ENCODE results near the gene GJA3.

The GJA3 gene

DNA sequence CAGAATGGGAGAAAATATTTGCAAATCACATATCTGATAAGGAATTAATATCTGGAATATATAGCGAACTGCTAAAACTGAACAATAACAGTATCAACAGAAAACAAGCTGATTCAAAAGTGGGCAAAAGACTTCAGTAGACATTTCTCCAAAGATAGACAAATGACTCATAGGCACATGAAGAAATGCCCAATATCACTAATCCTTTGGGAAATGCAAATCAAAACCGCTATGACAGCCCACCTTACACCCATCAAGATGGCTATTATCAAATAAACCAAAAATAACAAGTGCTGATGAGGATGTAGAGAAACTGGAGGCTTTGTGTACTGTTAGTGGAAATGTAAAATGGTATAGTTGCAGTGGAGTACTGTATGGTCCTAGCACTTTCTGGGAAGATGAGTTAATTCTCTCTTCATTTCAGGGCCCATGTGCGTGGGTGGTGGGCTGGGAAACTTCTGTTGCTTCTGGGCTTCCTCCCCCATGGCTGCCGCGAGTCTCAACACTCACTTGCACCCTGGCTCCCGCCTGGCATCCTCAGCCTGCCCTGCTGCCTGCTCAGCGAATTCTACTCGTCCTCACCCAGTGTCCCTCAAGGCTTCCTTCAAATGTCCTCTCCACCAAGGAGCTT lies 12.4 kb upstream of the GJA3 start:
- POLR2A ChIA-PET: no interaction called here
- Histone ChIP-seq H3K4me1 (ENCODE audit: control extremely low read depth in 1 of 4, control insufficient read depth in 4 of 4, insufficient read depth in 4 of 4, low read length in 3 of 4) (peaks cover 0 to 8% (median 3%) of the 10 kb centered on the region in 4 experiments), H3K4me3 (ENCODE audit: control insufficient read depth in 1 of 7, extremely low read depth in 1 of 7, insufficient read depth in 4 of 7, low read depth in 2 of 7, low read length in 6 of 7) (no peak overlapping the region), H3K27me3 (replicated peaks in 2 of 5; ENCODE audit: control insufficient read depth in 4 of 5, insufficient read depth in 5 of 5, low read length in 4 of 5) (peaks cover 11 to 62% (median 28%) of the 10 kb centered on the region in 5 experiments), H3K9me3 (ENCODE audit: control extremely low read depth in 1 of 5, control insufficient read depth in 4 of 5, insufficient read depth in 2 of 5, low read depth in 1 of 5, low read length in 4 of 5) (peaks cover 0 to 1% (median 0%) of the 10 kb centered on the region in 5 experiments), H3K27ac (ENCODE audit: insufficient read depth in 1 of 2, low read depth in 1 of 2, low read length in 2 of 2, poor library complexity in 1 of 2, severe bottlenecking in 2 of 2) (no peak overlapping the region), H3K36me3 (ENCODE audit: control insufficient read depth in 4 of 4, insufficient read depth in 4 of 4, low read length in 3 of 4) (no peaks in the 10 kb centered on the region)
- 93% methylated on average over 5 of the region's 8 CpGs for WGBS (ENCODE audit: insufficient coverage)
- CTCF ChIA-PET: interaction anchor here (0.9 to 2.0 kb wide), 4 partner anchors 9 to 108 kb away, joined by 3 to 4 read pairs (median 3); no protein-coding TSS in a partner anchor
- no peak for DNase-seq

DNA sequence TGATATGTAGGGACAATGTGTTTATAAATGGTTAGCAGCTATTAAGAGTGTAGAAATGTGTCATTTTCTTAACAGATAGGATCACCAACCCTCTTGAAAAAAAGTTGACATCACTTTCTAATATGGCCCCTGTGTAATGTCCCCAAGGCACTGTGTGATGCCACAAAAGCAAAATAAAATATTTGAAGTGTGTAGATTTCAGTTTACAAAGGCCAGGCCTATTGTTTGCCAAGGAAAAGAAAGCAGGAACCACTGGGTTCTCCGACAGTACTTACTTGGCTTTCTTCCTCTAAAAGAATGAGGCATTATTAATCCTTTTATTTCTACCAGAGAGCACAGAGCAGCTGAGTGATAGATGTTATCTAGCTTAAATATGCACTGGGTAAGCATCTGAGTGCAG lies 10.5 kb upstream of the GJA3 start:
- H3K4me3 ChIP-seq (ENCODE audit: control insufficient read depth in 1 of 7, extremely low read depth in 1 of 7, insufficient read depth in 4 of 7, low read depth in 2 of 7, low read length in 6 of 7): no peak overlapping the region
- H3K9me3 ChIP-seq (ENCODE audit: control extremely low read depth in 1 of 5, control insufficient read depth in 4 of 5, insufficient read depth in 2 of 5, low read depth in 1 of 5, low read length in 4 of 5): peaks cover 0 to 1% (median 0%) of the 10 kb centered on the region in 5 experiments
- CTCF ChIA-PET: interaction anchor here (0.8 to 1.4 kb wide), 3 partner anchors 9 to 80 kb away, joined by 3 to 4 read pairs (median 3); no protein-coding TSS in a partner anchor
- POLR2A ChIA-PET: no interaction called here
- H3K4me1 ChIP-seq (ENCODE audit: control extremely low read depth in 1 of 4, control insufficient read depth in 4 of 4, insufficient read depth in 4 of 4, low read length in 3 of 4): peaks cover 0 to 6% (median under 1%) of the 10 kb centered on the region in 4 experiments
- no peak for DNase-seq
- WGBS (ENCODE audit: insufficient coverage): 100% methylated on average over 1 of the region's 1 CpG
- no peak overlapping the region for H3K27ac ChIP-seq (ENCODE audit: insufficient read depth in 1 of 2, low read depth in 1 of 2, low read length in 2 of 2, poor library complexity in 1 of 2, severe bottlenecking in 2 of 2)
- H3K27me3 ChIP-seq (replicated peaks in 2 of 5; ENCODE audit: control insufficient read depth in 4 of 5, insufficient read depth in 5 of 5, low read length in 4 of 5): peaks cover 7 to 49% (median 26%) of the 10 kb centered on the region in 5 experiments
- H3K36me3 ChIP-seq (ENCODE audit: control insufficient read depth in 4 of 4, insufficient read depth in 4 of 4, low read length in 3 of 4): no peaks in the 10 kb centered on the region

DNA sequence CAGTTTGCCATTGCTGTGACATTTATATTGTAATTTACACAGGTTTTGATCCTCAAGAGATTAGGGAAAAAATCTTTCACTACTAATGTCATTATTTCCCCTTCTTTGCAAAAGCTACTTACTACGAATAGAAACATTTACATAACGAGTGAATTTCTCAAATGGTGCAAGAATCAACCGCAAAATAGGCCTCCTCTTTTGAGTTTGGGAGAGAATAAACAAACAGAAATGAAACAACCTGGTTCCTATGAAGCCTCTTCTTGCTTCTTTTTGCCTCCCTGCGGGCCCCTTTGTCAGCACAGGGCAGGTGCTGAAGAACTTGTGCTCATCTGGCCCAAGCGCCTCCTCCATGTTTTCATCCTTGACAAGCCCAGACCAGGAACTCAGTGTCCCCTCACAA lies 10.1 kb upstream of the GJA3 start:
- CTCF ChIA-PET: interaction anchor here (0.8 to 1.4 kb wide), 3 partner anchors 8 to 80 kb away, joined by 3 to 4 read pairs (median 3); no protein-coding TSS in a partner anchor
- WGBS (ENCODE audit: insufficient coverage): 93% methylated on average over 4 of the region's 5 CpGs
- no peak overlapping the region for H3K4me3 ChIP-seq (ENCODE audit: control insufficient read depth in 1 of 7, extremely low read depth in 1 of 7, insufficient read depth in 4 of 7, low read depth in 2 of 7, low read length in 6 of 7)

DNA sequence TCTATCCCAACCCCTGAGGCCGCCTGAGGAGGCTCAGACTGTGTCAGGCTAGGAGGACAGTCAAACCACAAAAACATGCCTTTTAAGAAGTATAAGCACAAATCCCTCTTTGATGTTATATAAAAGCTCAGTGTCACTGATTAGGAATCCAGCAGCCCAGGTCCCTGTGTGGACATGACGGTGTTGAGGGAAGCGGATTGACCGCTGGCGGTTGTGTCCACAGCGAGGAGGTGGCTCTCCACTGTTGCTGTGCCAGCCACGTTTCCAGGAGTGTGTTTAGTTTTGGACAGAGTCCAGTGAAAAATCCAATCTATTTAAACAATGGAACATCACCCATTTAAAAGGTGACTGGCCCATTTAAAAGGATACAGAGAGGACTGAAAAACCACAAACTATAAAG lies 7.5 kb upstream of the GJA3 start:
- Histone ChIP-seq H3K4me3 (ENCODE audit: control insufficient read depth in 1 of 7, extremely low read depth in 1 of 7, insufficient read depth in 4 of 7, low read depth in 2 of 7, low read length in 6 of 7) (no peak overlapping the region), H3K9me3 (ENCODE audit: control extremely low read depth in 1 of 5, control insufficient read depth in 4 of 5, insufficient read depth in 2 of 5, low read depth in 1 of 5, low read length in 4 of 5) (peaks cover 0 to 1% (median 0%) of the 10 kb centered on the region in 5 experiments), H3K4me1 (ENCODE audit: control extremely low read depth in 1 of 4, control insufficient read depth in 4 of 4, insufficient read depth in 4 of 4, low read length in 3 of 4) (no peaks in the 10 kb centered on the region), H3K27me3 (replicated peaks in 2 of 5; ENCODE audit: control insufficient read depth in 4 of 5, insufficient read depth in 5 of 5, low read length in 4 of 5) (peaks cover 4 to 29% (median 10%) of the 10 kb centered on the region in 5 experiments), H3K36me3 (ENCODE audit: control insufficient read depth in 4 of 4, insufficient read depth in 4 of 4, low read length in 3 of 4) (no peaks in the 10 kb centered on the region), H3K27ac (ENCODE audit: insufficient read depth in 1 of 2, low read depth in 1 of 2, low read length in 2 of 2, poor library complexity in 1 of 2, severe bottlenecking in 2 of 2) (no peak overlapping the region)
- ChIA-PET CTCF (interaction anchor here (1.0 to 2.3 kb wide), 6 partner anchors 11 to 77 kb away, joined by 3 to 6 read pairs (median 3); no protein-coding TSS in a partner anchor), POLR2A (no interaction called here)
- WGBS (ENCODE audit: insufficient coverage): 100% methylated on average over 6 of the region's 7 CpGs
- no peak for DNase-seq

More for the DNA sequence above, 10.1 kb upstream of the GJA3 start:
- H3K27ac ChIP-seq (ENCODE audit: insufficient read depth in 1 of 2, low read depth in 1 of 2, low read length in 2 of 2, poor library complexity in 1 of 2, severe bottlenecking in 2 of 2): no peak overlapping the region
- H3K4me1 ChIP-seq (ENCODE audit: control extremely low read depth in 1 of 4, control insufficient read depth in 4 of 4, insufficient read depth in 4 of 4, low read length in 3 of 4): peaks cover 0 to 6% (median under 1%) of the 10 kb centered on the region in 4 experiments
- no peaks in the 10 kb centered on the region for H3K36me3 ChIP-seq (ENCODE audit: control insufficient read depth in 4 of 4, insufficient read depth in 4 of 4, low read length in 3 of 4)
- peaks cover 0 to 1% (median 0%) of the 10 kb centered on the region in 5 experiments for H3K9me3 ChIP-seq (ENCODE audit: control extremely low read depth in 1 of 5, control insufficient read depth in 4 of 5, insufficient read depth in 2 of 5, low read depth in 1 of 5, low read length in 4 of 5)
- POLR2A ChIA-PET: no interaction called here
- no peak for DNase-seq
- H3K27me3 ChIP-seq (replicated peaks in 2 of 5; ENCODE audit: control insufficient read depth in 4 of 5, insufficient read depth in 5 of 5, low read length in 4 of 5): peaks cover 6 to 47% (median 26%) of the 10 kb centered on the region in 5 experiments

DNA sequence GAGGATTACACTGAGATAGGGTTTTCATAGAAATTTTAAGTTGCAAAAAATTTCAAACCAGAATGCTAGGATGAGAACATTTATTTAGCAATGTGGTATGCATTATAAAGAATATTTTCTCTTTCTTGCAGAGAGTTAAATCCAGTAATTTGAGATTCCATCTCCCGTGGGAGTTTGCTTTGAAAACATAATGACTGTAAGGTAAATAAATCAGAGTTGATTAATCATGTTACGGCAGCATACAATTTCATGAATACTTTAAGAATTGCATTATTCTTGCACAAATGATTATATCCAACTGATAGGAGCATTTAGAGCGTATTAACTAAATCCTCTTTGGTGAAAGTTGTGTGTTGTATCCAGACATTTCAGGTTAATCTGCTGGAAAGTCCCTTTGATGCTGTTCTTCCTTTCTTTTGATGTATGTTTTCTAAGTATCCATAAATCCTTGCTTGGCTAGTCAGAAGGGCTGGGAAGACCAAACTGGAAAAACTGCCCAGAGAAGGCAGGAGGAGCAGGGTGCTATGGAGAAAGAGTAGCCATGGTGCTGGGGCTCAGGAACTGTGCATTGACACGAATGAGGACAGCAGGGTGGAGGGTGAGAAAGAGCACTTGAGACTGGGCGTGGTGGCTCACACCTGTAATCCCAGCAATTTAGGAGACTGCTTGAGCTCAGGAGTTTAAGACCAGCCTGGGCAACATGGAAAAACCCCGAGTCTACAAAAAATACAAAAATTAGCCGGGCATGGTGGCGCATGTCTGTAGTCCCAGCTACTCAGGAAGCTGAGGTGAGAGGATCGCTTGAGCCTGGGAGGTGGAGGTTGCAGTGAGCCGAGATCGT lies 4.8 kb upstream of the GJA3 start:
- ChIA-PET POLR2A (no interaction called here), CTCF (interaction anchor here (1.0 to 3.8 kb wide), 6 partner anchors 31 to 75 kb away, joined by 3 to 13 read pairs (median 4); no protein-coding TSS in a partner anchor)
- peaks cover 16 to 41% (median 24%) of the 10 kb centered on the region in 5 experiments for H3K27me3 ChIP-seq (replicated peaks in 2 of 5; ENCODE audit: control insufficient read depth in 4 of 5, insufficient read depth in 5 of 5, low read length in 4 of 5)
- DNase-seq: no peak
- no peak overlapping the region for H3K4me3 ChIP-seq (ENCODE audit: control insufficient read depth in 1 of 7, extremely low read depth in 1 of 7, insufficient read depth in 4 of 7, low read depth in 2 of 7, low read length in 6 of 7)
- no peak overlapping the region for H3K27ac ChIP-seq (ENCODE audit: insufficient read depth in 1 of 2, low read depth in 1 of 2, low read length in 2 of 2, poor library complexity in 1 of 2, severe bottlenecking in 2 of 2)
- peaks cover 0 to 13% (median 12%) of the 10 kb centered on the region in 4 experiments for H3K4me1 ChIP-seq (ENCODE audit: control extremely low read depth in 1 of 4, control insufficient read depth in 4 of 4, insufficient read depth in 4 of 4, low read length in 3 of 4)
- peaks cover 0 to 1% (median 0%) of the 10 kb centered on the region in 5 experiments for H3K9me3 ChIP-seq (ENCODE audit: control extremely low read depth in 1 of 5, control insufficient read depth in 4 of 5, insufficient read depth in 2 of 5, low read depth in 1 of 5, low read length in 4 of 5)
- H3K36me3 ChIP-seq (ENCODE audit: control insufficient read depth in 4 of 4, insufficient read depth in 4 of 4, low read length in 3 of 4): no peaks in the 10 kb centered on the region
- 90% methylated on average over 6 of the region's 11 CpGs for WGBS (ENCODE audit: insufficient coverage)

DNA sequence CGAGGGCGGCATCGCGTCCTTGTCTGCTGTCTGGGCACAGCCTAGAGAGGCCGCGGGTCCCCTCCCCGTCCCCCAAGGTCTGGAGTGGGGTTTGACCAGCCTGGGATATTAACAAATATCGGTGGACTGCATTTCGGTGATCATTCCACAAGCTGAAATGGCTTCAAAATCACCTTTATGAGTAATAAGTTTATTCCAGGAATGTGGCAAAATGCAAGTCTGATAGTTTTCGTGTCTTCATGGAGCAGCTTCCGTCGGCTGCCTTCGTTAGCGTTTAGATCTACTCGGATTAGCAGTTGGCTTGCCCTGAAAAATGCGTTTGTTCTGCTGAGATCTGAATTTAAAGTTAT lies 1.1 kb upstream of the GJA3 start:
- peaks cover 0 to 18% (median 17%) of the 10 kb centered on the region in 4 experiments for H3K4me1 ChIP-seq (ENCODE audit: control extremely low read depth in 1 of 4, control insufficient read depth in 4 of 4, insufficient read depth in 4 of 4, low read length in 3 of 4)
- WGBS (ENCODE audit: insufficient coverage): 51% methylated on average over 11 of the region's 16 CpGs
- no peak overlapping the region for H3K27ac ChIP-seq (ENCODE audit: insufficient read depth in 1 of 2, low read depth in 1 of 2, low read length in 2 of 2, poor library complexity in 1 of 2, severe bottlenecking in 2 of 2)
- peaks cover 33 to 70% (median 37%) of the 10 kb centered on the region in 5 experiments for H3K27me3 ChIP-seq (replicated peaks in 2 of 5; ENCODE audit: control insufficient read depth in 4 of 5, insufficient read depth in 5 of 5, low read length in 4 of 5)
- no peak for DNase-seq
- peak overlapping the region in 4 of 7 experiments; percentile 42 to 62 (median 59) for H3K4me3 ChIP-seq (ENCODE audit: control insufficient read depth in 1 of 7, extremely low read depth in 1 of 7, insufficient read depth in 4 of 7, low read depth in 2 of 7, low read length in 6 of 7)
- no peaks in the 10 kb centered on the region for H3K36me3 ChIP-seq (ENCODE audit: control insufficient read depth in 4 of 4, insufficient read depth in 4 of 4, low read length in 3 of 4)
- H3K9me3 ChIP-seq (ENCODE audit: control extremely low read depth in 1 of 5, control insufficient read depth in 4 of 5, insufficient read depth in 2 of 5, low read depth in 1 of 5, low read length in 4 of 5): no peaks in the 10 kb centered on the region
- ChIA-PET CTCF (interaction anchor here (0.6 to 3.8 kb wide), 7 partner anchors 11 to 178 kb away, joined by 3 to 14 read pairs (median 4); no protein-coding TSS in a partner anchor), POLR2A (no interaction called here)

Data from common myeloid progenitor, CD34-positive (primary cell).